Measurements from ENCODE around the gene SLX4IP.

The SLX4IP gene

DNA sequence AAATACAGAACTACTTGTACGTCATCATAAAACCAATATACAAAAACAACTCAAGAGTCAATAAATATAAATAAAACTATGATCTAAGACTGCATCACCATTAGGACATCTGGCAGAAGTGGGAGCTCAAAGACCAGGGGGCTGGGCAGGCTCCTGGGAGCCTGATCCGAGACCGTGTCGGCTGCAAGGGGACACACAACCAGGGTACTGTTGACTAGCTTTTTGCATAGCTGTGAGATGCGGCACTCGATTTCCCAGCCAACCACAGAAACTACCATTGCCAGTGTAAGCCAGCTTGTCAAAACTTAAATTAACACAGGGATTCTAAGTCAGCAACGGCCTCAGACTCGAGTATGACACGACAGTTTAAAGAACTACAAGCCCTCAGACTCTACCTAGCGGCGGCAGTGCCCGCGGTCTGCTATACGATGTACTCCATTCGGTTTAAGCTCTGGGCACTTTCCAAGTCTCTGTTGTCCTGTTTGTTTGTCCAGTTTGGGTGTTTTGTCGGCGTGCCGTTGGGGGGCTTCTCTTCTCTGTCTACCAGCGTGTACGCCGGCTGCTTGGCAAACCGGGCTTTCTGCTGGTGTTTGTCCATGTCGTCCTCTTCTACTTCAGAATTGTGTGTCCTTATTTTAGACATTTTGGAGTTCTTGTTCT is 204.1 kb downstream of the SLX4IP start:
- Histone ChIP-seq H2BK120ac (ENCODE audit: low read depth, low read length) (no peak overlapping the region), H3K4me2 (ENCODE audit: low read length, poor library complexity, severe bottlenecking) (no peak overlapping the region), H2BK5ac (ENCODE audit: low read depth, low read length, poor library complexity, severe bottlenecking) (no peak overlapping the region), H2BK15ac (ENCODE audit: low read depth, poor library complexity, severe bottlenecking) (no peak overlapping the region), H3K4me1 (ENCODE audit: control insufficient read depth, insufficient read depth, low read depth, low read length) (peaks cover 15% of the 10 kb centered on the region), H3K36me3 (ENCODE audit: control insufficient read depth in 1 of 2, insufficient read depth in 2 of 2, low read depth in 1 of 2, low read length in 2 of 2) (peaks cover 49 to 61% of the 10 kb centered on the region in 2 experiments), H4K8ac (ENCODE audit: low read length) (no peak overlapping the region), H2AK5ac (ENCODE audit: low read length, severe bottlenecking) (no peak overlapping the region), H2BK12ac (ENCODE audit: low read length in 2 of 2) (no peak overlapping the region), H3K14ac (ENCODE audit: low read length in 2 of 2) (no peak overlapping the region), H3K27me3 (ENCODE audit: control insufficient read depth in 1 of 2, insufficient read depth in 1 of 2, low read length in 2 of 2) (no peaks in the 10 kb centered on the region), H3K79me1 (replicated peaks; ENCODE audit: low read length, poor library complexity, severe bottlenecking) (peaks cover 12% of the 10 kb centered on the region), H3K27ac (ENCODE audit: low read length, poor library complexity, severe bottlenecking) (no peak overlapping the region), H4K91ac (ENCODE audit: low read length) (no peak overlapping the region), H2AFZ (ENCODE audit: low read depth, low read length) (no peak overlapping the region), H3K9me3 (ENCODE audit: control insufficient read depth, low read length) (no peaks in the 10 kb centered on the region), H3K4me3 (ENCODE audit: insufficient read depth in 1 of 2, low read depth in 1 of 2, low read length in 2 of 2) (no peak overlapping the region), H3K18ac (ENCODE audit: low read depth in 1 of 2, low read length in 2 of 2) (no peak overlapping the region), H3K23ac (ENCODE audit: low read length in 2 of 2) (no peak overlapping the region), H3K9ac (ENCODE audit: low read length) (no peak overlapping the region), H3K4ac (ENCODE audit: low read depth in 1 of 2, low read length in 2 of 2) (no peak overlapping the region)
- 96% methylated on average over 23 of the region's 23 CpGs for WGBS
- no peak for DNase-seq

- Histone ChIP-seq H3K27ac (ENCODE audit: low read length, poor library complexity, severe bottlenecking) (no peak overlapping the region), H3K36me3 (ENCODE audit: control insufficient read depth in 1 of 2, insufficient read depth in 2 of 2, low read depth in 1 of 2, low read length in 2 of 2) (peaks cover 56 to 68% of the 10 kb centered on the region in 2 experiments), H3K14ac (ENCODE audit: low read length in 2 of 2) (no peak overlapping the region), H3K9me3 (ENCODE audit: control insufficient read depth, low read length) (no peaks in the 10 kb centered on the region), H3K9ac (ENCODE audit: low read length) (no peak overlapping the region), H3K18ac (ENCODE audit: low read depth in 1 of 2, low read length in 2 of 2) (no peak overlapping the region), H2AK5ac (ENCODE audit: low read length, severe bottlenecking) (no peak overlapping the region), H2BK15ac (ENCODE audit: low read depth, poor library complexity, severe bottlenecking) (no peak overlapping the region), H3K4me1 (ENCODE audit: control insufficient read depth, insufficient read depth, low read depth, low read length) (peaks cover 15% of the 10 kb centered on the region), H4K91ac (ENCODE audit: low read length) (peak overlapping the region; percentile 35), H2AFZ (ENCODE audit: low read depth, low read length) (no peak overlapping the region), H3K79me1 (replicated peaks; ENCODE audit: low read length, poor library complexity, severe bottlenecking) (peaks cover 13% of the 10 kb centered on the region), H4K8ac (ENCODE audit: low read length) (no peak overlapping the region), H3K4ac (ENCODE audit: low read depth in 1 of 2, low read length in 2 of 2) (no peak overlapping the region), H3K4me2 (ENCODE audit: low read length, poor library complexity, severe bottlenecking) (no peak overlapping the region), H2BK120ac (ENCODE audit: low read depth, low read length) (no peak overlapping the region), H3K27me3 (ENCODE audit: control insufficient read depth in 1 of 2, insufficient read depth in 1 of 2, low read length in 2 of 2) (no peaks in the 10 kb centered on the region), H2BK5ac (ENCODE audit: low read depth, low read length, poor library complexity, severe bottlenecking) (no peak overlapping the region), H3K23ac (ENCODE audit: low read length in 2 of 2) (no peak overlapping the region), H2BK12ac (ENCODE audit: low read length in 2 of 2) (no peak overlapping the region), H3K4me3 (ENCODE audit: insufficient read depth in 1 of 2, low read depth in 1 of 2, low read length in 2 of 2) (peak overlapping the region in 1 of 2 experiments; percentile 26)
- DNase-seq, result no peak
- 94% methylated on average over 18 of the region's 18 CpGs for WGBS
Observed at GRCh38 chr20:10639737-10640556, 204.8 kb downstream of the SLX4IP start.

- Histone ChIP-seq H2AK5ac (ENCODE audit: low read length, severe bottlenecking) (no peak overlapping the region), H2BK12ac (ENCODE audit: low read length in 2 of 2) (no peak overlapping the region), H3K14ac (ENCODE audit: low read length in 2 of 2) (no peak overlapping the region), H3K27me3 (ENCODE audit: control insufficient read depth in 1 of 2, insufficient read depth in 1 of 2, low read length in 2 of 2) (no peaks in the 10 kb centered on the region), H3K4me1 (ENCODE audit: control insufficient read depth, insufficient read depth, low read depth, low read length) (peaks cover 15% of the 10 kb centered on the region), H4K91ac (ENCODE audit: low read length) (no peak overlapping the region), H3K4me3 (ENCODE audit: insufficient read depth in 1 of 2, low read depth in 1 of 2, low read length in 2 of 2) (no peak overlapping the region), H3K9me3 (ENCODE audit: control insufficient read depth, low read length) (no peaks in the 10 kb centered on the region), H3K79me1 (replicated peaks; ENCODE audit: low read length, poor library complexity, severe bottlenecking) (peaks cover 18% of the 10 kb centered on the region), H4K8ac (ENCODE audit: low read length) (no peak overlapping the region), H3K27ac (ENCODE audit: low read length, poor library complexity, severe bottlenecking) (no peak overlapping the region), H3K9ac (ENCODE audit: low read length) (no peak overlapping the region), H3K36me3 (ENCODE audit: control insufficient read depth in 1 of 2, insufficient read depth in 2 of 2, low read depth in 1 of 2, low read length in 2 of 2) (peaks cover 63 to 78% of the 10 kb centered on the region in 2 experiments), H2BK120ac (ENCODE audit: low read depth, low read length) (no peak overlapping the region), H3K4ac (ENCODE audit: low read depth in 1 of 2, low read length in 2 of 2) (no peak overlapping the region), H3K23ac (ENCODE audit: low read length in 2 of 2) (no peak overlapping the region), H2BK5ac (ENCODE audit: low read depth, low read length, poor library complexity, severe bottlenecking) (no peak overlapping the region), H3K4me2 (ENCODE audit: low read length, poor library complexity, severe bottlenecking) (no peak overlapping the region), H2AFZ (ENCODE audit: low read depth, low read length) (no peak overlapping the region), H2BK15ac (ENCODE audit: low read depth, poor library complexity, severe bottlenecking) (no peak overlapping the region), H3K18ac (ENCODE audit: low read depth in 1 of 2, low read length in 2 of 2) (no peak overlapping the region)
- no peak for DNase-seq
- 99% methylated on average over 8 of the region's 12 CpGs for WGBS
Observed at GRCh38 chr20:10640897-10641296, 205.8 kb downstream of the SLX4IP start.

DNA sequence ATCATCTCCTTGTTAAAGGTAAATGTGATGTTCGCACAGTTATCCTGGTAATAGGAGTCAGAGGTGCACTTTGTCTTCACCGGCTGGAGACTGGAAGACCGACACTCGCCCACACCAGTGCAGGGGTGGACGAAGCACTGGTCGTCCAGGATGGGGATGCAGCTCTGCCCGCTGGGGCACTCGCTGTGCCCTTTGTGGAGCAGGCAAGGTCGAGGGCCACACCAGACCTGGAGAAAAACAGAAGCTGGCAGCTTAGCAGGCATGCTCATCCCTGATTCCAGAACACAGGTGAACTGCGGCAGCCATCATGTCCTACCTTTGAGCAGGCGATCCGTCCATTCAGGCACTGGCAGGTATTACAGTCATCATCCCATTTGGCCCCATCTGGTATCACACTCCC is 206.4 kb downstream of the SLX4IP start:
- Histone ChIP-seq H3K4ac (ENCODE audit: low read depth in 1 of 2, low read length in 2 of 2) (no peak overlapping the region), H2BK12ac (ENCODE audit: low read length in 2 of 2) (no peak overlapping the region), H3K36me3 (ENCODE audit: control insufficient read depth in 1 of 2, insufficient read depth in 2 of 2, low read depth in 1 of 2, low read length in 2 of 2) (peaks cover 68 to 83% of the 10 kb centered on the region in 2 experiments), H3K18ac (ENCODE audit: low read depth in 1 of 2, low read length in 2 of 2) (no peak overlapping the region), H3K4me3 (ENCODE audit: insufficient read depth in 1 of 2, low read depth in 1 of 2, low read length in 2 of 2) (no peak overlapping the region), H3K79me1 (replicated peaks; ENCODE audit: low read length, poor library complexity, severe bottlenecking) (peaks cover 18% of the 10 kb centered on the region), H2BK120ac (ENCODE audit: low read depth, low read length) (no peak overlapping the region), H3K9me3 (ENCODE audit: control insufficient read depth, low read length) (no peaks in the 10 kb centered on the region), H3K27me3 (ENCODE audit: control insufficient read depth in 1 of 2, insufficient read depth in 1 of 2, low read length in 2 of 2) (no peaks in the 10 kb centered on the region), H3K4me2 (ENCODE audit: low read length, poor library complexity, severe bottlenecking) (no peak overlapping the region), H3K9ac (ENCODE audit: low read length) (no peak overlapping the region), H4K91ac (ENCODE audit: low read length) (no peak overlapping the region), H3K23ac (ENCODE audit: low read length in 2 of 2) (no peak overlapping the region), H4K8ac (ENCODE audit: low read length) (no peak overlapping the region), H3K14ac (ENCODE audit: low read length in 2 of 2) (no peak overlapping the region), H2AFZ (ENCODE audit: low read depth, low read length) (no peak overlapping the region), H2BK15ac (ENCODE audit: low read depth, poor library complexity, severe bottlenecking) (no peak overlapping the region), H3K27ac (ENCODE audit: low read length, poor library complexity, severe bottlenecking) (no peak overlapping the region), H2BK5ac (ENCODE audit: low read depth, low read length, poor library complexity, severe bottlenecking) (no peak overlapping the region), H3K4me1 (ENCODE audit: control insufficient read depth, insufficient read depth, low read depth, low read length) (peaks cover 13% of the 10 kb centered on the region), H2AK5ac (ENCODE audit: low read length, severe bottlenecking) (no peak overlapping the region)
- WGBS, result 98% methylated on average over 12 of the region's 12 CpGs
- no peak for DNase-seq
